Urothelium cell line (cell line): ENCODE measurements around the gene TM9SF3.

Experiments used
- DNase-seq: peaks from one replicate; pipeline ENCODE4 v3.0.0; 2011; ENCODE audit warnings: low spot score, mixed read lengths
- FAIRE-seq: peaks from 2 replicates; lab custom pipeline; 2011; peaks lifted over from hg19 to GRCh38; lab: Jason Lieb, UNC

Gene TM9SF3

GRCh38 chr10:96482815-96483588, 103.8 kb downstream of the TM9SF3 start:
- DNase-seq (no peak), FAIRE-seq (no peak)

- DNase-seq, result no peak
Observed at GRCh38 chr10:96478355-96478754, 108.5 kb downstream of the TM9SF3 start.

GRCh38 chr10:96473866-96474265, 112.9 kb downstream of the TM9SF3 start:
- FAIRE-seq (no peak), DNase-seq (no peak)

More at GRCh38 chr10:96478355-96478754, 108.5 kb downstream of the TM9SF3 start:
- FAIRE-seq, result no peak

GRCh38 chr10:96470116-96470743, 116.6 kb downstream of the TM9SF3 start:
- DNase-seq (peak; percentile 21), FAIRE-seq (no peak)

GRCh38 chr10:96468845-96469244, 118.0 kb downstream of the TM9SF3 start:
- DNase-seq (no peak), FAIRE-seq (no peak)
